Ramos (cell line): ENCODE measurements around the gene OR8D4.
"Not testable (repeated sequence)": the region's sequence is repeated elsewhere in the genome, so short reads cannot be mapped to it uniquely, and the experiment has no call there.

Source experiments
- in situ Hi-C: fragments of 300-500 bp; cut with MboI; formaldehyde crosslinking; loops from one replicate; pipeline ENCODE4 v1.14.3; 2022; ENCODE audit warnings: low sequenced_read_pairs; ENCODE audit not compliant: unreplicated experiment

OR8D4 gene

DNA sequence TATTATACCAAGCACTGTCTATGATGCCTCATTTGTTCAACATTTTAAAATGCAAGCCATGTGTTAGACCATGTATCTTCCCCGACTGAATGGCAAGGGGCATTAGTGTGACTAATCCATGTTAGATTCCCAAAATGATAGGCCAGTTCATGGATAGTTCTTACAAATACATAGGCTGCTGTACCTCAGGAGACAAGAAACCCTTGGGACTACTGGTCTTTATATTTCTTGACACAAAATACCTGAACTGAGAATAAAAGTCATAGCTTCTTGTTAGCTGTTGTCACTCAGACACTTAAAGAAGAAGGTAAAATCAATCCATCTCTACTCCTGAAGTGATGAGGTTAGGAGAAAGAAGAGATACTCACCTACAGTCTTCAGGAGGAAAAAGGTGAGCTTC, at the start of gene OR8D4:
Gene OR8D4 (plus strand): TSS at position 301 of the 400 bp plus-strand sequence. CDS start 4,265 bp downstream, outside the sequence.
- in situ Hi-C loops, result no loop called here

DNA sequence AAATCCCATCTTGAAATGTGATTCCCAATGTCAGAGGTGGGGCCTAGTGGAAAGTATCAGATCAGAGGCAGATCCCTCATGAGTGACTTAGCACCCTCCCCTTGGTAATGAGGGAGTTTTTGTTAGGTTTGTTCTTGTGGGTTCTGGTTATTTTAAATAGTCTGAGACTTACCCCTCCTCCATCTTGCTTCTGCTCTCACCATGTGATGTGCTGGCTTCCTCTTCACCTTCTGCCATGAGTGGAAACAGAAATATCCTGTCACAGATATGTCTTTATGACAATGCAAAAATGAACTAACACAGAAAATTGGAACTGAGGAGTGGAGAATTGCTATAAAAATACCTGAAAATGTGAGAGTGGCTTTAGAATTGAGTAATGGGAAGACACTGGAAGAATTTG, 49.6 kb upstream of the OR8D4 start:
- in situ Hi-C loops, result no loop called here

DNA sequence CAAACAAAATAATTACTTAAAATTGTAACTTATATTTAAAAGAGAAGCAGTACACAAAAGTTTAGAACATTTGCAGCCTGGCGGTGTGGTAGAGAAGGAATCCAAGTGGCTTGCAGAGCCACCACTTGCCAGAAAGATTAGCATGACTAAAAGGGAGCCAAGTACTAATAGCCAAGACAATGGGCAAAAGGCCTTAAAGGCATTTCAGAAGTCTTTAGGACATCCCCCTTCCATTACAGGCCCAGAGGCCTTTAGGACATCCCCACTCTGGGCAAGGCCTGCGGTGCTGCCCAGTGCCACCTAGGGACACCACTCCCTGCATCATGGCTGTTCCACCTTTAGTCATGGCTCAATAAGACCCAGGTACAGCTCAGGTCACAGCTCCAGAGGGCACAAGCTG, 48.9 kb upstream of the OR8D4 start:
- in situ Hi-C loops, result no loop called here

DNA sequence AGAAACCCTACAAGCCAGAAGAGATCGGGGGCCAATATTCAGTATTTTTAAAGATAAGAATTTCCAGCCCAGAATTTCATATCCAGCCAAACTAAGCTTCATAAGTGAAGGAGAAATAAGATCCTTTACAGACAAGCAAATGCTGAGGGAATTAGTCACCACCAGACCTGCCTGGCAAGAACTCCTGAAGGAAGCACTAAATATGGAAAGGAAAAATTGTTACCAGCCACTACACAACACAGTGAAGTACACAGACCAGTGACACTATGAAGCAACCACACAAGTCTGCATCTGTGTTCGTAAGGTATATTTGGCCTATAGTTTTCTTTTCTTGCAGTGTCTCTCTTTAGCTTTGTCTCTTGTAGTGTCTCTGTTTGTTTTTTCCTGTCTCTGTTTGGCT, 45.5 kb upstream of the OR8D4 start:
- in situ Hi-C loops, result no loop called here

DNA sequence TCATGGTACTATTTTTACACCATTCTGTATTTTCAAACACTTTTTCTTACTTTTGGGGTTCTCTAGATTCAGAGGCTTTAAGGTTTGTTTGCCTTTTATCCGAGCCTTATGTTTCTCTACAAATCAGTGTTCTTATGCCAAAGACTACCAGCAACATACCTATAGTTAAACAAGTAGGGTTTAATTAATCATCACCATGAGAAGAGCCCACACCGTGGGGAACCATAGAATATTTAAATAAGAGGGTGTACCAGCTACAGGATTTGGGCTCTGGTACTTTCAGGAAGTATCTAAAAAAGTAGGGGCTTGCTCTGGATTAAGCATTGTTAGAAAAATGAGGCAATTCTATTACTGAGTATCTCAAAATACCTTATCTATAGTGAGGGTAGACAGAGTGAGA, 42.2 kb upstream of the OR8D4 start:
- in situ Hi-C loops, result no loop called here

DNA sequence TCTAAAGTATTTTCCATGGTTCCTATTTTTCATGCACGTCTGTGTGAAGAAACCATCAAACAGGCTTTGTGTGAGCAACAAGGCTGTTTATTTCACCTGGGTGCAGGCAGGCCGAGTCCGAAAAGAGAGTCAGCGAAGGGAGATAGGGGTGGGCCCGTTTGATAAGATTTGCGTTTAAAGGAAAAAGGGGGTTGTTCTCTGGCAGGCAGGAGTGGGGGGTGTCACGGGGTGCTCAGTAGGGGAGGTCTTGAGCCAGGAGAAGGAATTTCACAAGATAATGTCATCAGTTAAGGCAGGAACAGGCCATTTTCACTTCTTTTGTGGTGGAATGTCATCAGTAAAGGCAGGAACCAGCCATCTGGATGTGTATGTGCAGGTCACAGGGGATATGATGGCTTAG, 36.7 kb upstream of the OR8D4 start:
- in situ Hi-C loops, result not testable (repeated sequence)

DNA sequence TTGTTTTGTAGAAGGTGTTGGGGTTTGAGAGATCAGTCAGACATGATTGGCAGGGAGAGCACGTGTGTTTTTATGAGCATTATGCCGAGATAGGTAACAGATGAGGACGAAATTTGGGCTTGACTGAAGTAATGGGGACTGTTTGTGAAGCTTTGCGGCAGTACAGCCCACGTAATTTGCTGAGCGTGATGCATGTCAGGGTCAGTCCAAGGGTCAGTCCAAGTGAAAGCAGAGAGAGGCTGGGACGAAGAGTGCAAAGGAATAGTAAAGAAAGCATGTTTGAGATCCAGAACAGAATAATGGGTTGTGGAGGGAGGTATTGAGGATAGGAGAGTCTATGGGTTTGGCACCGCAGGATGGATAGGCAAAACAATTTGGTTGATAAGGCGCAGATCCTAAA, 34.2 kb upstream of the OR8D4 start:
- in situ Hi-C loops, result not testable (repeated sequence)

DNA sequence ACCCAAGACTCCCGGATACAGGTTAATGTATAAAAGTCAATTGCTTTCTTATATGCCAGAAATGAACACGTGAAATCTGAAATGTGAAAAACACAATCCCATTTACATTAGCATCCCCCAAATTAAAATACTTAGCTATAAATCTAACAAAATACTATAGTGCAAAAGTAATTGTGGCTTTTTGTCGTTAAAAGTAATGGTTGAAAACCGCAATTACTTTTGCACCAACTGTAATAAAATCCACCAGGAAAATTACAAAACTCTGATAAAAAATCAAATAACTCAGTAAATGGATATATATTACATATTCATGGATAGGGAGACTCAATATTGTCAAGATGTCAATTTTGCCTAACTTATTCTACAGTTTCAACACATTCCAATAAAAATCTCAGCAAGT, 21.1 kb upstream of the OR8D4 start:
- in situ Hi-C loops, result no loop called here

DNA sequence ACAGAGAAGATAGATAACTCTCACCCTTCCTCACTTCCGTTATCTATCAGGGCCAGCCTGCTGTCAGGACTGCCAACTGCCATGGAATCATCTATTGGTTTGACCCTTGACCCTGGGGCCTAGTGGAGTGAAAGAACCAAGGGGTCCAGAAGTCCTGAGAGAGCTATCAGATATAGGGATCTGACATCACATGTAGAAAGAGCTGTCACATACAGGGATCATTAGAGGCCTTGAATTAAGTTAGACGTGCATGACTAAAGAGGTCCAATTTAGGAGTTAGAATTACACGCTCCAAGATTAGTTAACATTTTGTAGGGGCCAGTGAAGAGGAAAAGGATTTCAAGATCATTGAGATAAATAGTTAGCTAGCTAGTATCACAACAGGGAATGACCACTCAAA, 16.4 kb upstream of the OR8D4 start, which contains the start of gene TMEM225:
Gene TMEM225 (minus strand): TSS at position 101 of the 400 bp plus-strand sequence. CDS start 245 bp downstream, outside the sequence.
- in situ Hi-C loops, result no loop called here

DNA sequence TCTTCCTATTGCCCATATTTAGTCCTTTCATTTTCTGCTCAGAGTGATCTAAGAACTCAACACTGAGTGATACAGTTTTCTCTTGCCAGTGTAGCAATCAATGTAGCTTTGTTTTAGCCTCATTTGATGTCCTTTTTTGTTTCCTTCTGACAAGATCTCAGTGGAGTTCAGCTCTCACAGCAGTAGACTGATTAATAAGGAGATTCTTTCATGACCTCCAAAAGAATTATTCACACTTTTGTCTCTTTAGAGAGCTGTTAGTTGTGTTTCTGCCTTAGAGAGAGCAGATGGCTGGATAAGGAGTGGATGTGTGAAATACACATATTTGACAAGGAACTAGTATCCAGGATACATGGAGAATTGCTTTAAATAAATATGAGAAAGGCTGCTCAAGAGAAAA, 9.9 kb upstream of the OR8D4 start:
- in situ Hi-C loops, result no loop called here

DNA sequence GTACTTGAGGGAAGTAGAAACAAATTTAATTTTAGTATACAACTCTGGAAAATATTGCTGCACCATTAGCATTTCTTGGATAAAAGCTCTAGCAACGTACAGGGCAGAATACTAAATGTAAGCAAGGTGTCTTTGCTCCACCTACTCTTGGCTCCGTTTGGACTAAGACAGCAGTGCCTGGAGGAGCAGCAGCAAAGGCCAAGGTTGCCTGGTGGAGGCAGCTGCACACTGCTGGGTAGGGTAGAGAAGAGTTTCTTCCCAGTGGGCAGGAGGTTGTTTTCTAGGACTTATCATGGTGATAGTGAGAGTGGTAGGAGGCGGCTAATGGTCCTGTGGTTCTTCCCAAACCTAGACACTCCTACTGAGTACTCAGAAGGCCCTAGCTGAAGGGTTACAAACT, 2.2 kb upstream of the OR8D4 start:
- in situ Hi-C loops, result no loop called here

DNA sequence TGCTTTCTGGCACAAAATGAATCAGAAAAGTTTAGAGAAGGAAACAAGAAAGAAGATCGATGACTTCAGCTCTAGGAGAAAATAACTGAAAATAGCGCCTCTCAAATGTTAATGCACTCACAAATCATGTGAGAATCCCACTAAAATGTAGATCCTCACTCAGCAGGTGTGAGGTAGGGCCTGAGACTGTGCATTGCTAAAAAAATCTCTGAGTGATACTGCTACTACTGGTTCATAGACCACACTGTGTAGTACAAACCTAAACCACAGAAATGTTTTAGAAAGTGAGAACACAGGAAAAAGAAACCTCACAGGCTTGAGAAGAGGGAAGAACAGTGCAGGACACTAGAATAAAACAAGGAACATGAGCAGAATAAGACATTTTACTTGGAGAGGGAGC, 2.0 kb downstream of the OR8D4 start:
- in situ Hi-C loops, result no loop called here

DNA sequence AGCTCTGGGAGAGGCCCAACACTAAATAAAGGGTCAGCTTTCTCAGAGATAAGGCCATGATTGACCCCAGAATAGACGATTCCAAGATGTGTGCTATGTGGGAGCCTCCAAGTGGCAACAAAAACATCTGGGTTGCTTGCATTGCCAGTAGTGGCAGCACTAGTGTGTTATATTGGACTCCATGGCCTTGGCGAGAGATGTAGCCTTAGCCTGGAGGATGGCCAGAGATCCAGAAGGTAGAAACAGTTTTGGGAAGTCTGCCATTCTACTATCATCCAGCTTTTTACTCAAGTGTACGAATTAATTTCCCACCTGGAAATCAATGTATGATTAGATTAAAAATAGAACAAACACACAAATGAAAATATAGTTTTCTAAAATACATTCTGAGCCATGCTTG, 3.0 kb downstream of the OR8D4 start:
- in situ Hi-C loops, result no loop called here

DNA sequence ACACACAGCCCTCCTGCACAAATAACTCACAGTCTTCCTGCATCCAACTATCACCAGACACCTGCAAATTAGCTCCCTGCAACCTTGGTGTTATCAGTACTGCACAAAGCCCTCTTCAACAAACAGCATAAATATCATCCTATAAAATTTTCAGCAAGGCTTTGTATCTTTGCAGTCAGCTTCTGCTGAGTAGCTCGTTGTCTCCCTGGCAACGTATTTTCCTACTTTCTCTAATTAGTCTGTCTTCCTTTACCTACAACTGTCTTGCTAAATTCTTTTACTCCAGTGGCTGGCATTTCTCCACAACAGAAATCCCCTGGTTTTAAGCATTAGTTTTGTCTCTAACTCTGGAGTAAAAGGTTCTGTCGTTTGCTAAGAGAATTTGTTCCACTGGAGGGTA, 3.9 kb downstream of the OR8D4 start:
- in situ Hi-C loops, result no loop called here

DNA sequence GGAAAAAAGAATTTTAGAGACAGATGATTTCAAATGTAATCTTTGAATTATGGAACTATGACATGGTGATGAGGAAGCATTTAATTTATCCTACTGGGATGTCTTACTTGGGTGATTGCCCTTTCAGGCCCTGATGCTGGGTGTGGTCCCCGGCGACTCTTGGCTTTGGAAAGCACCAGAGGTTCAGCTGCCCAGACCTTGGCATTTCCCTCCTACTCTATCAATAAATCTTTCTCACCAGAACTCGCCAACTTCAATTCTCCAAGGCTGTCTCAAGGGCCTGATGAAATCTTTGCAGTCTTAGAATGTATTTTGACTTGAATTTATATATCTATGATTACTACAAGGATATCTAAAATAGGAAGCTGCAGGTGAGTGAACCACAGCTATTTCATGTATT, 19.0 kb downstream of the OR8D4 start:
- in situ Hi-C loops, result no loop called here

DNA sequence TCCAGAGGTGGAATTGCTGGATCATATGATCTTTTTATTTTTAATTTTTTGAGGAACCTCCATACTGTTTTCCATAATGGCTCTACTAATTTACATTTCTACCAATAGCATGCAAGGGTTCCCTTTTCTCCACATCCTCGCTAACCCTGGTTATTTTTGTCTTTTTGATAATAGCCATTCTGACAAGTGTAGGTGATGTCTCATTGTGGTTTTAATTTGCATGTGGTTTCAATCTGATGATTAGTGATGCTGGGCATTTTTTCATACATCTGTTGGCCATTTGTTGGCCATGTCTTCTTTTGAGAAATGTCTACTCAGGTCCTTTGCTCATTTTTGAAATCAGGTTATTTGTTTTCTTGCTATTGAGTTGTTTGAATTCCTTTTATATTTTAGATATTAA, 22.1 kb downstream of the OR8D4 start:
- in situ Hi-C loops, result no loop called here

DNA sequence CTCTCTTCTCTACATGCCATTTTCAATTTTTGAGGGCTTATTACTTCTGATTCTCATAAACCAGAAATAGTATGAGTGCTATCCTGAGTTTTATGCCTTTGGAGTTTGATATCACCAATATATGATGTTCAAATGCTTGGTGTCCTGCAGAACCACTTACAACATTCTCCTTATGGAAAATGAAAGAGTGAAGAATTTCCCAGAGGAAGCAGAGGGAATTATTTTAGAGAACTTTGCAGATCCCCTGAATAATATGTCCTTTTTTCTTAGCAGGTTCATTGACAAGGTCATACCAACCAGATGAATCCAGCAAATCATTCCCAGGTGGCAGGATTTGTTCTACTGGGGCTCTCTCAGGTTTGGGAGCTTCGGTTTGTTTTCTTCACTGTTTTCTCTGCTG, 37.4 kb downstream of the OR8D4 start, which contains the start of gene OR4D5:
Gene OR4D5 (plus strand): TSS at position 301 of the 400 bp plus-strand sequence. CDS start 0 bp downstream, at position 301.
- in situ Hi-C loops, result no loop called here

DNA sequence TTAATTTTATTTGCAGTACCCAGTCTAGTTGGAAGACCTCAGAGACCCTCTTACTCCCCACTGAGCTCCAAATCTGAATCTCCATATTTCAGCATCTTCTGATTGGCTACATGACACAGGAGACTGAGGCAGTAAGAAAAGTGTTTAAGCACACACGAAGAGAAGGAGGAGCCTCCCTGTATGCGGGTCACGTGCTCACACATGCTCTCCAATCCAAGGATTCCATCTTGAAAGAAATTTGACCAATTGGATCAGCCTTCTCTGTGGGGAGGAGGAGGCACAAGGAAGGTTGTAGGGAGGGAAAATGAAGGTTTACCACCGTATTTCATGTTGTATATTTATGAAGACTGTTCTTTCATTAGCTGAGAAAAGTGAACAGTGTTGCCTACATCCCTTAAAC, 40.4 kb downstream of the OR8D4 start:
- in situ Hi-C loops, result no loop called here

DNA sequence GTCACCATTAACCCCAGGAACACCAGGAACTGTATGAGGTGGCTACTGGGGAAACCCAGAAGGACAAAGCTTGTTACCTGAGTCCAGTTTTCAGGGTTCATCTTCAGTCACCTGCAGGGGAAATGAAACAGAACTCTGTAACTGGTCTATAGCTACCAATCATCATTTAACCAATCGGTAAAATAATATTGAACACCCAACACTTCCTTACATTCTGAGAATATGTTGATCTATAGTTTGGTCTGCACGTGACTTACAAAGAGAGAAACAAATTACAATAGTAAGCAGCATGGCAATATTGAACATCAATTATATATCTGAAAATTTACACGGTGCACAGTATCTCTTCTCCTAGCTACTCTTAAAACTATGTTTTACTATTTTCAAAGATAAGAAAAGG, 41.8 kb downstream of the OR8D4 start, which contains the start of gene OR6T1:
Gene OR6T1 (minus strand): TSS at position 101 of the 400 bp plus-strand sequence. CDS start 0 bp downstream, at position 101.
- in situ Hi-C loops, result no loop called here

DNA sequence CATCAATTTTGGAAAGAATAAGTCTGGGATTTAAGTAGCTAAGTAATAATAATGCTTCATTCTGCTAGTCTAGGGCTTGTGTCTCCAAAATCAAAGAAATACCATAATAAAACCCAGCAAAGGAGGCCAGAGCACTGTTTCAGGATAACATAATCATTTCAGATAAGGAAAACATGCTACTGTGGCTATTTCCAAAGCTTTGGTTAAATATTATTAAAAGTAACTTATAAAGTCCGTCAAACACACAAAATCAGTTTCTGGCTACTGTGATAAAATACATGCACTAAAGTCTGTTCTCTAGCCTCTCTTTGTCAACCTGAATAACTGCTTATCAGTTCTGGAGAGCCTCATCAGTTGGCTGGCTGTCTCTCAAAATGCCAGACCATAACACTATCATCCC, 43.2 kb downstream of the OR8D4 start:
- in situ Hi-C loops, result no loop called here

DNA sequence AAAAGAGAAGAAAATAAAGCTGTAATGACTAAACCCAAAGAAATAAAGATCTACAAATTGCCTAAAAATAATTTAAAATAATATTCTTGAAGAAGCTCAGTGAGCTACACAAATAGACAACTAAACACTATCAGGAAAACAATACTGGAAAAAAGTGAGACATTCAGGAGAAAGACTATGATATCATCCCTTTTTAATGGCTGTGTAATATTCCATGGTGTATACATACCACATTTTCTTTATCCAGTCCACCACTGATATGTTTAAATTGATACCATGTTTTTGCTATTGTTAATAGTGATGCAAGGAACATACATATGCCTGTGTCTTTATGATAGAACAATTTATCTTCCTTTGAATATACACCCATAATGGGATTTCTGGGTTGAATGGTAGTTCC, 54.8 kb downstream of the OR8D4 start:
- in situ Hi-C loops, result no loop called here
